ENCODE measurements around the gene DSN1.

- TF ChIP-seq CTCF (IDR thresholded peaks at IDR 0.05): no peak
- TF ChIP-seq POLR2AphosphoS5 (IDR thresholded peaks at IDR 0.05): no peak
- TF ChIP-seq EP300 (IDR thresholded peaks at IDR 0.05): no peak
- TF ChIP-seq POLR2A (IDR thresholded peaks at IDR 0.05): no peak
Measured at GRCh38 chr20:36775826-36776225, 2.3 kb upstream of the DSN1 start.

Measured in stomach (tissue), 4 donors.